HG03521 (cell line): Measurements from ENCODE around the gene UNC50.

Source experiments
- ATAC-seq: cut with Tn5 transposase; IDR thresholded peaks from one replicate; pipeline ENCODE4 v1.9.1; 2021; ENCODE audit warnings: mild to moderate bottlenecking, moderate library complexity; ENCODE audit not compliant: unreplicated experiment

The UNC50 gene

GRCh38 chr2:98663511-98664090, 55.2 kb downstream of the UNC50 start:
- ATAC-seq = no peak

GRCh38 chr2:98664323-98664722, 55.9 kb downstream of the UNC50 start:
- no peak for ATAC-seq

GRCh38 chr2:98665677-98666076, 57.3 kb downstream of the UNC50 start:
- no peak for ATAC-seq
